NCI-H2081 treated with DMSO at 0.1 percent for 48 hours (cell line): Measurements from ENCODE around the gene SLFN13.
"Not testable (repeated sequence)": the region's sequence is repeated elsewhere in the genome, so short reads cannot be mapped to it uniquely, and the experiment has no call there.

ENCODE experiments used
- DNase-seq: peaks from one replicate; lab custom pipeline; 2025; lab: John Stamatoyannopoulos, UW

Gene SLFN13

GRCh38 chr17:35432176-35433074 lies 16.1 kb downstream of the SLFN13 start, which contains the start of gene SLFN12:
SLFN12 (minus strand) TSS chr17:35432500; CDS start chr17:35423028, 9,472 bp downstream.
- DNase-seq: no peak

DNA sequence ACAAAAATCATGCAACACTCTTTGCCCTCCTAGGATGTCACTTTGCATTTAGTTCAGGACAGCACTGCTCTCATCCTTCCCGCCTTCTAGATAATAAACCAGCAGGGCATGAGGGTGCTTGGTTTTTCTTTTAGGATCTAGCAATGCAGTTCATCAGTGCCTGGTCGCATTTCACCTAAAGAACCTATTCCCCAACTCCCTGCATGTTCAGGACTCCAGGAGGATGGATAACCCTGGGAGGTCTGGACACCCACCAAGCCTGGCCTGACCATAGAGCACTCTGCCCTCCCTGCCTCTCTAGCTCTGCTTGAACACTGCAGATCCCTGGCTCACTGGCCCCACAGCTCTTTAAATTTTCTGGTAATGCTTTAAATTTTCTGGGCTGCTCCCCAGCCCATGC lies 18.9 kb downstream of the SLFN13 start:
- no peak for DNase-seq

GRCh38 chr17:35428229-35428628 lies 20.3 kb downstream of the SLFN13 start:
- DNase-seq: no peak

DNA sequence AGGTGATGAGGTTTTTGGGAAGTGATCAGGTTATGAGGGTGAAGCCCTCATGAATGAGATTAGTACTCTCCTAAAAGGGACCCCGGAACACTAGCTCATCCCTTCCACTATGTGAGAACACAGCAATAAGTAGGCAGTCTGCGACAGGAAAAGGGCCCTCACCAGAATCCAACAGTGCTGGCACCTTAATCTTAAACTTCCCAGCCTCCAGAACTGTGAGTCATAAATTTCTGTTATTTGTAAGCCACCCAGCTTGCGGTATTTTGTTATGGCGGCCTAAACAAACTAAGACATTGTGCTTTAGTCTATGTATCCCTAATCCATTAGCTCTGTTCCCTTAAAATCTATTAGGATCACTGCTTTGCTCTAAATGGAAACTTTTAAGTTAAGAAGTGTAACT lies 24.8 kb downstream of the SLFN13 start:
- DNase-seq: no peak

DNA sequence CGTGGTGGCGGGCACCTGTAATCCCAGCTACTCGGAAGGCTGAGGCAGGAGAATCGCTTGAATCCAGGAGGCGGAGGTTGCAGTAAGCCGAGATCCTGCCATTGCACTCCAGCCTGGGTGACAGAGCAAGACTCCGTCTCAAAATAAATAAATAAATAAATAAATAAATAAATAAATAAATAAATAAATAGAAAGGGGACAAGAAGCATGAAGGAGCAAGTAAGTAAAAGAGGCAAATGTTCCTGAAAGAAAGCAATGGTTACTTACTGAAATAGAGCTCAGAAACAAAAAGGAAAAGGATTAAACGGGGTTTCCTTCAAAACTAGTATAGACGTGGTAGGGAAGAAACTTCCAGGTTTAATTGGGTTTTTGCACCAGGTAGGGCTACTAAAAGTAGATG lies 27.5 kb downstream of the SLFN13 start:
- DNase-seq: not testable (repeated sequence)

DNA sequence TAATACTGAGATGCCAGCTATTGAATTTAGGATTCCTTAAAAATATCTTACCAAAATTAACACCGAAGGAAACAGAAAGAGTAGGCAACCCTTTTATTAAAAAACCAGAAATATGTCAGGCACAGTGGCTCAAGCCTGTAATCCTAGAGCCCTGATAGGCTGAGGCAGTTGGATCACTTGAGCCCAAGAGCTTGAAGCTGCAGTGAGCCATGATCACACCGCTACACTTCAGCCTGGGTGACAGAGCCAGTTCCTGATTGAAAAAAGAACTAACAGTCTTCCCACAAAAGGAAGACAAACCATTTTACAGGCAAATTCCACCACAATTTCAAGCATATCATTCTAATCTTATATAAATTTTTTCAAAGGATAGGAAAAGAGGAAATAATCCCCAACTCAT lies 31.9 kb downstream of the SLFN13 start:
- no peak for DNase-seq

DNA sequence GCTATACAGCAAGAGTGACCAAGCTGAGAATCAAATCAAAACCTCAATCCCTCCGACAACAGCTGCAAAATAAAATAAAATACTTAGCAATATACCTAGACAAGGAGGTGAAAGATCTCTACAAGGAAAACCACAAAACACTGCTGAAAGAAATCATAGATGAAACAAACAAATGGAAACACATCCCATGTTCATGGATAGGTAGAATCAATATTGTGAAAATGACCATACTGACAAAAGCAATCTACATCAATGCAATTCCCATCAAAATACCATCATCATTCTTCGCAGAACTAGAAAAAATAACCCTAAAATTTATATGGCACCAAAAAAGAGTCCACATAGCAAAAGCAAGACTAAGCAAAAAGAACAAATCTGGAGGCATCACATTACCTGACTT lies 33.9 kb downstream of the SLFN13 start:
- DNase-seq: not testable (repeated sequence)

GRCh38 chr17:35414247-35414646 lies 34.3 kb downstream of the SLFN13 start:
- no peak for DNase-seq

- no peak for DNase-seq
Observed at GRCh38 chr17:35407531-35407930, 41.0 kb downstream of the SLFN13 start.

GRCh38 chr17:35406568-35406967 lies 42.0 kb downstream of the SLFN13 start:
- DNase-seq: no peak

DNA sequence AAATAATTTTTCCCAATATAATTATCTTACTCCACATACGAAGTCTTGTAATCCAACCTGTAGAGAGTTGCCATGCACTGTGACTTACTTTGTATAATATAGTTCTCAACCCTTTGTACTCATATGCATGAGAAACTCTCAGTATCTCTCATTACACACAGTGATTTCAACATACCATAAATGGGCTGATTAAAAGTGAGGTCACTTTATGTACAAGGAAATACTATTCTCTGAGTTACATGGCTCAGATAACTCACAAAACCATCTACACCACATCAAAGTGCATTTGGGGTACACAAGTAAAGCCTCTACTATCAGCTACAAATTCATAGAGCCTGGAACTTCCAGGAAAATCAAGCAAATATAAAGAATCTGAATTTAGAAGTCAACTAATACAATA lies 44.2 kb downstream of the SLFN13 start:
- no peak for DNase-seq

DNA sequence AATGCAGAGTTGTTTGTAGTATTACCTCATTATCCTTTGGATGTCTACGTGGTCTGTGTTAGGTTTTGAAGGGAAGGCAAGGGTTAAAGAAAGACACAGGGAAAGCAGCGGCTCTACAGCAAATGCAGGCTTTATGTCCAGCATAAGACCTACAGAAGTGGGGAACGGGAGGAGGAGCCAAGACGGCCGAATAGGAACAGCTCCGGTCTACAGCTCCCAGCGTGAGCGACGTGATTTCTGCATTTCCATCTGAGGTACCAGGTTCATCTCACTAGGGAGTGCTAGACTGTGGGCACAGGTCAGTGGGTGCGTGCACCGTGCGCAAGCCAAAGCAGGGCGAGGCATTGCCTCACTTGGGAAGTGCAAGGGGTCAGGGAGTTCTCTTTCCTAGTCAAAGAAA lies 54.8 kb downstream of the SLFN13 start:
- DNase-seq: not testable (repeated sequence)

DNA sequence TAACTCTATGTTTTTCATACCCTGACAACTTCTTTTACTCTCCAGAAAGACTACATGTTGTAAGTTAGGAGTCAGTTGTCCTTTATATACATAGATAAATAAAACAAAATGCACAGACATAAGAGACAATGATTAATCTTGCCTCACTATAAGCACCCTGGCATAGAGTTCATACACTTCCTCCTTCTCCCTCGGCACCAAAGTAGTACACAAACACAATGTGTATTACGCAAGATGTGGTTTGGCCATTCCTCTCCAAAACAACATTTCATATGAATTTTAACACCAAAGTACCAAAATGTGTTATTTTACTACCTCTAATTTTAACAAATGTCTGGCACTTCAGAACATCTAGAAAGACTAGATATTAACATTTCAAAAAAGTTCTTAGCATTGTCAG lies 57.9 kb downstream of the SLFN13 start:
- DNase-seq: no peak

DNA sequence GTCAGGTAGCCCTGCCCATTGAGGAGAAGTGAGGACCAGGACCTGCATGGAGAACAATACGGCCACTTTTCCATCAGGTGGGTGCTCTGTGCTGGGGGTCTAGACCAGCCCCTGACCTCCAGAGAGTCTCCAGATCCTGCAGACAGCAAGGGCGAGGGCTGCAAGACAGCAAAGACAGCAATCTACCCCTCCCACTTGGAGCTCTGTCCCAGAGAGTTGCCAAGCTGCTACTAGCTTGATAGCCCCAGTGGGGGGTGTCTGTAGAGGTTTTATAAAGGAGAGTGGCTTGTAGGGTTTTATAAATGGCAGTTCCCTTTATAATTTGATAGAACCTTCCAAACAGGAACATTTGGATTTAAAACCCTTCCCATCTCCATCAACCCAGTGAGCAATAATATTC lies 58.4 kb downstream of the SLFN13 start:
- DNase-seq: no peak

DNA sequence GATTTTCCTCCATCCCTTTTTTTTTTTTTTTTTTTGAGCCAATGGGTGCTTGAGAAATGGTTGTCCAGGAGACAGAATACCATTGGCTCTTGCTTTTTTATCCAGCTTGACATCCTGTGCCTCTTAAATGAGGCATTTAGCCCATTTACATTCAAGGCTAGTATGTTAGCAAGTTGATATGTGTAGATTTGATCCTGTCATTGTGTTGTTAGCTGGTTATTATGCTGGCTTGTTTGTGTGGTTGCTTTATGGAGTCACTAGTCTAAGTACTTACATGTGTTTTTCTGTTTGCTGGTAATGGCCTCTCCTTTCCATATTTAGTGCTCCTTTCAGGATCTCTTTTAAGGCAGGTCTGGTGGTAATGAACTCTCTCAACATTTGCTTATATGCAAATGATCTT lies 61.1 kb downstream of the SLFN13 start:
- no peak for DNase-seq
